GM21381 (cell line): Measurements from ENCODE around the gene EYS.

Experiments used
- ATAC-seq: cut with Tn5 transposase; IDR thresholded peaks from one replicate; pipeline ENCODE4 v1.9.1; 2021; ENCODE audit warnings: mild to moderate bottlenecking, moderate library complexity; ENCODE audit not compliant: unreplicated experiment

EYS gene

DNA sequence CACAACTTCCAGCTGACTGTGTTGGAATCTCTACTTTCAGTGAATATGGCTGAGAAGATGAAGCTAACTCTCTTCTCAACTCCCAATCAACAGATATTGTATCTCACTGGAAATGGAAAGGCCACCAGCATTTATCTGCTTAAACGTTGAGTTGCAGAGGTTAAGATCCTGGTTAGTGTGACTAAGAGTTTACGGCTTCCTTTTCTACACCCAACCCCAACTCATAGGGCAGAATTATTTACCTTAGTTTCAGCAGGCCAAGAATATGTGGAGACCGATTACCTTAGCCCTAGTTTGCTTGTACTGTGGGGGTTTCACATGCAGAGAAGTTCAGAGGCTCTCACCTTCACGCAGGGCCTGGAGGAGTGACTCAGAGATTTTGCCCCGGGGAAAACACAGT, 1026.6 kb downstream of the EYS start:
- no peak for ATAC-seq

DNA sequence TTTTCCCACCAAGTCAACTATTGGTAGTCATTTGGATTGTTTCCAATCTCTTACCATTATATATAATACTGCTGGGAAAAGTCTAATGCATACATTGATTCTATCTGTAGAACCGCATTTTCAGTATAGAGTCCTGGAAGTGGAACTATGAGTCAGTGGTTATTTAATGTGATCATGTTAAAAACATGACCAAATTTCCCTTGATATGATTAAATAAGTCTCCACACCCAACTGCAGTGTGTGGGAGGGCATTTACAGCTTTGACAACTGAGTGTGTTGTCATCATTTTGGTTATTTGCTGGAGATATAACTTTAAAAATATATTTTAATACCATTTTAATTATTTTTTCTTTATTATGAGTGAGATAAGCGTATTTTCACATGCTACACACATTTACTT, 1027.6 kb downstream of the EYS start:
- ATAC-seq: no peak

DNA sequence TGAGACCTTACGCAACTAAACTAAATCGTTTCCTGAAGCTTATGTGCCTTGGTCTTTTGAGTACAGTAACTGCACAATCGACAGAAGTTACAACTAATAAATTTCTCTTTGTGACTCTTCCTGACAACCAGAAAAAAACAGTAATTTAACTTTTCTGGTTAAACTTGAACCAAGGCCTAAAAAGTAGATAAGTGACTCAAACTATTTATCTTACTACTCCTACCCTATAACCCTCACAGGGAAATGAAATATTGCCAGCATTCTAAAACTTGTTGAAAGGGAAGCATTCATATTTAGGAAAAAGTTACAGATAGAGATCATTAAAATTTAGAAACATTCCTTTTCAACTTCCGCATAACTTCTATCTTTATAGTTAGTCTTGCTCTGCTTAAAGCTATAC, 1034.4 kb downstream of the EYS start:
- no peak for ATAC-seq

DNA sequence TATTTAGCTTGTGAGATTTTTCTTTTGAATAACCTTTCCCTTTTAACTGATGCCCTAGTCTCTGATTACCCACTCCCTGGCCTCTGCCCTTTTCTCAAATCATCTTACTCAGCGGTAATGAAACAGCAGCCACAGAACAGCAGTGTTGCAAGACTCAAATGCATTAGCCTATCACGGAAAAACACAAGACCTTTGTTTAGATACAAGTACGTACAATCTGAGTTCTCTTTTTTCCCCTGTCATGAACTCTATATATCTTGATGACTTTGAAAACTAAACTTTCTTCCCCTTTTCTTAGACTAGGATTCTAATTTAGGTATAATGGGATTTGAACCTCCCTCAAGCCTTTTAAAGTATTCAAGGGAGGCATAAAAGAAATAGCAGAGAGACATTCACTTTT, 1034.9 kb downstream of the EYS start:
- no peak for ATAC-seq

DNA sequence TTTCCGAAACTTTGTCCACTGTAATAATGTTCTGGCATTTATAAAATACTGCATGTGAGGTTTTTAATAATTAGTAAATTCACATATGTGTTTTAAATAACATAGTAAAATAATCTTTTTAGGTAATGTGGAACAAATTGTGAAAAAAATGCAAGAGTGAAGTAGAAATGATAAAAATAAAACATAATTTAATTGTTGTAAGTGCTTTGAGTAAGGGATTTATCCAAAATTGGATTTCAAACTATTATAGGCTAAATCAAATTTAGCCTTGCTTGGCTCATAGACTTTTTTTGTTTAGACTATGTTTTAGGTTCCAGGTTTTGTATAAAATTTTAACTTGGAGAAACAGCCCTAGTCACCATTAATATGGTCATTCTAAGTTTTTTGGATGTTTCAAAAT, 1041.9 kb downstream of the EYS start:
- no peak for ATAC-seq

DNA sequence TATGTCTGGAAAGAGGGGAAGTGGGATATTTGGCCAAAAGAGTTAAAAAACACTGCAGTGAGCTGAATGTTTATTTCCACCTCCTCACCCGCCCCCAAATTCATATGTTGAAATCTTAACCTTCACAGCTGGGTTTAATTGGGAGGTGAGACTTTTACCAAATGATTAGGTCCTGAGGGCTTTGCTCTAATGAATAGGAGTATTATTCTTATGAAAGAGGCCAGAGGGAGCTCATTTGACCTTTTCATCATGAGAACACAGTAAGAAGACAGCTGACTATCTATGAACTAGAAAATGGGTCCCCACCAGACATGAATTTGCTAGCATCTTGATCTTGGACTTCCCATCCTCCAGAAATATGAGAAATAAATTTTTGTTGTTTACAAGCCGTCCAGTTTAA, 1042.5 kb downstream of the EYS start:
- no peak for ATAC-seq

DNA sequence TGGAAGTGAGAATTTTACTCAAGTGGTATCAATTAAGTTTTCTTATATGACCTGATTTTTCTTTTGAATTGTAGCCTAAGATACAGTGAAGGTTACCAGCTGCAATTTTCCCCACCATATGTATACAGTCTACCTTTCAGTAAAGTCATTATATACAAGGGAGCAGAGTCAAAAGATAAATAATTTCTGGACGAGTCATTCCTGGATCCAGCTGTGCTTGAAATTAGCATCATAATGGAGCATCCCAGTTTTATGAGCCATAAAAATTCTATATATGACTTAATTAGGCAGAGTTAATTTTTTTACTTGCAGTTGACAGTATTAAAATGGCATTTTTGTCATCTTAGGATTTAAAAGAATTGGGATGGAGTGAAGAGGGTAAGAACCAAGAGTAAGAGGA, 1063.0 kb downstream of the EYS start:
- no peak for ATAC-seq

DNA sequence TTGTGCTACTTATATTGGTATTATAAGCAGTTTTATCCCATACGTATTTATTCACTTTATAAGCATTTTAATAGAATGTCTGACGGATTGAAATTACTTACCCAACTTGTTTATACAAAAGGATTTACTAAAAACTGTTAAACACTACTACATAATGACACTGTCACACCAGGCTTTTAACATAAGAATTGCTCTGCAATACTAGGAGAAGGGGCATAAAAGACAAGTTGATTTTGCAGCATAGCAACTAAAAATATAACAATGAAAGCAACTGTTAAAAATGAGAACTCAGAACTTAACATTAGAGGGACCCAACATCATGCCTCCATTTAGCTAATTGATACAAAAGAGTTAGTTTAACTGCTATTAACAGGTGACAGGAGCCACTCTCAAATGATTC, 1076.1 kb downstream of the EYS start:
- ATAC-seq: no peak

DNA sequence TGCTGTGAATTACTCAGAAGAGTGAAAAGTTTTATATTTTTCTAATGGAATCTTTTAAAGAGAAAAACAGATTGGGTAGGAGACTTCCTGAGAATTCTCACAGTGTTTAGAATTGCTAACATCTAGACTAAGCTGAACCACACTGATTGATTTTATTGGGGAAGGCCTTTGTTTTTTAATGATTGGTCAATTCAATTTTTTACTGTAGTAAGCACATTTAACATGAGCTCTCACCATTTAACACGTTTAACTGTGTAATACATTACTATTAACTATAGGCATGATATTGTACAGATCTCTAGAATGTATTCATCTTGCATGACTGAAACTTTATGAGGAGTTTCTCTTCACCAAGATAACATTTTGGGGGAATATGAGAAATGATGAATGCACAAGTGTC, 1084.1 kb downstream of the EYS start:
- ATAC-seq: no peak

DNA sequence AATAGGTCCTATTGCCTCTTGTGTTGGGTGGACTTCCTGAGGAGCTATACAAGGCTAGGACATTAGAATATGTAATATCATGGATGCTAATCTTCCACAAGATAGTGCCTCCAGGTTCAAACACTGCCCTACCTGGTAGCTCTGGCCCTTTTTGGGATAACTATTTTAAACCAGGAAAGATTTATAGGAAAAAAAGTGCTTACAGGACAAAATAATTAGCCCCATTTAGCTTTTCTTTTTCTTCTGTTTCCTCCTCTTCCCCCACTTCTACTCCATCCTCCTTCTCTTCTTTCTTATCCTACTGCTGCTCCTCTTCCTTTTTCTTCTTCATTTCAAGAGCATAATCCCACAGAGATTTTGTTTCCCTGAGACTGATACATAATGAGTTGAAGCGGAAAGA, 1104.0 kb downstream of the EYS start:
- no peak for ATAC-seq

DNA sequence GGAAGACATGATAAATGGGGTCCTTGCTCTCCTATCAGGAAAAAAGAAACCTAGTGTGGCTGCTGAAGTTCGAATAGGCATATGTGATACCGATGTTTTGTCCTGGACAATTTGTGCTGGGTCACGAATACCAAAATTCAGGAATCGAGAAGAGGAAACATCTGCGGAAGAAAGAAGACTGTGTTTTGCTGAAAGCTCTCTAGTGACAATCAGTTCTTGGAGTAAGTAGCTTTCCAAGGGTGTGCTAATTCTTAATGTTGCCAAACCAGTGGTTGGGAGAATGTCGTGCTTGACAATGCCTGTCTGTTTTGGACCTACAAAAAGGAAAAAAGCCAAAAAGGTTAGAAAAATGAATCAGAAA, 1115.4 kb downstream of the EYS start:
- ATAC-seq: no peak

DNA sequence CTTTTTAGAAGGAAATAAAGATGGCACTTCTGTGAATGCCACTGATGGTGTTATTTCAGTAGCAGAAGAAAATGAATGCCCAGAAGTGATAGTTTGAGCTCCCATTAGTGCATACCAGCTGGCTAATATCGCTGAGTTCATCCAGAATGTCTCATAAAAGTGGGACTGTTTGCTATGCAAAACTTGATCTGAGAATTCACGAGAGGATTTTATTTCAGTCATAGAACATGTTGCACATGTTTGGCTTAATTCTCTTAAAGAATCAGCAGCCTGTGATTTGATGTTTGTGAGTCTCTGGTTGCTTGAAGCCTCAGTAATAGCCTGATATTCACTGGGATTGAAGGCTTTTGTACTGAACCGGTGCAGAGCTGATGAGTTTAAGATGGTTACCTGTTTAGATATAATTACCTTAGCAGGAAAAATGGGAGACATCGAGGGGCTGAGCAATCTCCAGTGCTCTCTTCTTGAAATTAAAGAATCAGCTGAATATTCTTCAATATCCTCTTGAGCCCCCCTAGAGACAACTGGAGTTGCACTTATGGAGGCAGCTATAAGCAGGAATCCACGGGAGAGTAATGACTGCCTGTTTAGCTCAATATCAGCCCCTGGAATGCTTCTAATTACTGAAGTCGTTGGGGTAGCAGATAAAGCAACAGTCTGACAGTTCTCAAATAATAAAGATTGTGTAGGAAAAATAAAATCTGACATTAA, 1115.9 kb downstream of the EYS start:
- no peak for ATAC-seq

DNA sequence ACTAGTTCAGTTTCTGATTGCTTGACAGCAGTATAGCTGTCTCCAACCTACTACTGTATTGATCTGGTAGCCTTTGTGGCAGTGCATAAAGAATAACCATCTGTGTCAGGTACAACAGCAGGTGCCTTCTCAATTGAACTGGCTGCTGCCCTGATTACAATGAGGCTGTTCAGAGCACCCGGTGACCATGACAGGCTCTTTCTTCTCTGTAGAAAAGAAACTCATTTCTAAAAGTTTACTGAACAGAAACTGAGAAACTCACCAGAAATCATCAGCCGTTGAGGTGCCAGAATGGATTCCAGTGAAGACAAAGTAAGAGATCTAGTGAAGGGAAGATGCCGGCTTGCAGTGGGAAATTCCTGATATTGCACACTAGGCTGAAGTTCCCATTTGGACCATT, 1117.1 kb downstream of the EYS start:
- no peak for ATAC-seq

DNA sequence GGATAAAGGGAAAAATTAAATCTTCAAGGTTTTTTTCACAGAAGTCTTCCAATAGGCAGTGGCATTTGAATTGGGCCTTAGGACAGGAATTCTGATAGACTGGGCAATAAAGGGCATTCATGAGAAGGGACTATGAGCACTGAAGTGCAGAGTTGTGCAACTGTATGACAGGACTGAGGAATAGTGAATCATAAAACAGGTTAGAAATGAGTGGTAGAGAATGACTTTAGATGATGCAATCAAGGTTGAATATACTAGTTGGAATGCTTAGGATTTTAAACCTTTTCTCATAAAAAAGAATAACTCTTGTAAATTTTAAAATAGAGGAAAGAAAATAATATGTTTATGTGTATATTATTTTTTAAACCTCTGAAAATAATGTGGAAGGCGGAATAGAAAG, 1126.7 kb downstream of the EYS start:
- no peak for ATAC-seq

DNA sequence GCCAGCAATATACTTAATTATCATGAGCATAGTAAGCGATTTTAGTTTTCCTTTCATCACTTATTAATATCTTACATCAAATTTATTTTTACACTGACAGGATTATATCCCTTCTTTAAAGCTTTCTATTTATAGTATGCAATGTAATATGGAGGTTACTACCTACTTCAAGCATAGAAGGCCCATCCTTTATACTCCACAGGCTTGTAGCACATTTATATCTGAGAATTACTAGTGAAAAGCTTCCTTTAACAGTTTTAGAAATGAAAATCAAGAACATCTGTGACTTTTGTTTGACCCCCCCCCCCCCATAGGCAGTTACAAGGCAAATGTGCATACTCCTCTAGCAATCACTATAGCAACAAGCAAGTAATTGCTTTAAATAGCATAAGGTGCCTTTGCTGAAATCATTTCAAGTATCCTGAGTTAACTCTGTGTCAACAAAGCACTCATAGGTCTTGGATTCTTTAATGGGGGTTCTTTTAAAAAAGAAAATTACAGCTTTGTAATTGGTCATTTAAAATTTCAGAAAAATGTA, 1153.7 kb downstream of the EYS start:
- ATAC-seq: no peak

DNA sequence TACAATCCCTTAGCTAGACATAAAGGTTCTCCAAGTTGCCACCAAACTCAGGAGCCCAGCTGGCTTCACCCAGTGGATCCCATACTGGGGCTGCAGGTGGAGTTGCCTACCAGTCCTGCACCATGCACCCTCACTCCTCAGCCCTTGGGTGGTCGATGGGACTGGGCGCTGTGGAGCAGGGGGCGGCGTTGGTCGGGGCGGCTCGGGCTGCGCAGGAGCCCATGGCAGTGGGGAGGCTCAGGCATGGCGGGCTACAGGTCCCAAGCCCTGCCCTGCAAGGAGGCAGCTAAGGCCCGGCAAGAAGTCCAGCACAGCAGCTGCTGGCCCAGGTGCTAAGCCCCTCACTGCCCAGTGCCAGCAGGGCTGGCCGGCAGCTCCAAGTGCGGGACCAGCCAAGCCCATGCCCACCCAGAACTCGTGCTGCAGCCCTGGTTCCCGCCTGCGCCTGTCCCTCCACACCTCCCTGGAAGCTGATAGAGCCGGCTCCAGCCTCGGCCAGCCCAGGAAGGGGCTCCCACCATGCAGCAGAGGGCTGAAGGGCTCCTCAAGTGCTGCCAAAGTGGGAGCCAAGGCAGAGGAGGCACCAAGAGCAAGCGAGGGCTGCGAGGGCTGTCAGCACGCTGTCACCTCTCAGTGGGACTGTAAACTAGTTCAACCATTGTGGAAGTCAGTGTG, 1159.3 kb downstream of the EYS start:
- ATAC-seq: no peak

DNA sequence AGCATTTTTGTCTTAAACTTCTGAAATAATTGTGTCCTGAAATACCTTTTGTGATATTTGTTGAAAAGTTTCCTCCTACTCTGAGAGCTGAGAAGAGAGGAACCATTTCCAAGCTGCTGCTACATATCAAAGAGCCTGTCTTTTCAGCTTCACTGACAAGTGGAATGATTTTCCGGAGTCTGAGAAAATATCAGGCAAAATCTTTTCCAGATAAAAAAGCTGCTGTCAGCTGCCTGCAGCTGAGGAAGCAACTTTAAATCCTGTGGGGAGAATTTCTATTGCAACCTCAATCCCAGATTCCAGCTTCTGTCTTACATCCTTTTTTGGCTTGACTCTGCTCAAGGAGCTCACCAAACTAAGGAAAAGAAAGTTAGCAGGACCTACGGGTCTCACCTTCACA, 1167.1 kb downstream of the EYS start:
- no peak for ATAC-seq

DNA sequence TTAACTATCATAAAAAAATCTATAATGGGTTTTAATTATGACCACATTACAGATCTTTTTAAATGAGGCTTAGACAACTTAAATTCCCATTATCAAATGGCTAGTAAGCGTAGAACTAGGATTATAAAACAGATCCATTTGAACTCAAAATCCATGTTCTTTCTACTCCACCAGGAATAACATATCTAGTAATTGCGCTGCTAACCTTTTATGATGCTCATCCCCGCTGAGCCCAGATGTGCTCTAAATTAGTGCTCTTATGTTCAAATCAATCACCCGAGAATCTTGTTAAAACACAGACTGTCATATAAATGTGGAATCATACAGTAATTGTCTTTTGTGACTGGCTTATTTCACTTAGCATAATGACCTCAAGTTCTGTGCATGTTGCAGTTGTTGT, 1168.3 kb downstream of the EYS start:
- no peak for ATAC-seq

DNA sequence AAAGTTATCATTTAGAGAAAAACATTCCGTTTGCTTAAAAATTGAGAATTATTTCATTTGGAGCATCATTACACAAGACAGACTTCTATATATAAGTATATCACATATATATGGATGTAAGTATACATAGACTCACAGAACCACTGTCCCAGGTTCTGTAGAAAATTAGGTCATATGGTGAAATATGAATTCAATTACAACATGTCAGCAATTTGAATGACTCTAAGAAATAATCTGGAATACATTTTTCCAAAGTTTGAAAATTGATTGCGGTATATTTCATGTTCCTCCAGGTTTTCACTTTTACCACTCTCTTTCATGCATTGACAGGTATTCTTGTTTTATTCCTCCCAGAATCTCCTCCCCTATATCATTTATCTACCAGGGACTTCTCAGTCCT, 1179.1 kb downstream of the EYS start:
- no peak for ATAC-seq

DNA sequence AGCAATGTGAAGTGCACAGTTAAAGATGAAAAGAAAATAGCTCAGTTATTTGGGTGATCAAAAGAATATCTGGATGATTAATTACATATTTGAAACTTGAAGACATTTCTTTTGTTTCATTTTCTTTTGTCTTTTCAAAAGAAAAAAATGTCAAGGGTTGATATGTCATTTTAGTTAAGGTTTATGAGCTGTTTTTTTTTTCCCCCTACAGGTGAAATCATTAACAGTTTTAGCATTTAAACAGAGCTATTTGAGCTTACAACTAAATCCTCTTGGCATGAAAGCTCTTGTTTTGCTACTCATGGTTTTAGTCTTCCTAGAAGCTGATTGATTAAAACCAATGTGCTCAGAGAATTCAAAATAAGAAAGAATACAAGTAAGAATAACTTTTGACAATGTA, 1184.2 kb downstream of the EYS start:
- ATAC-seq: no peak

DNA sequence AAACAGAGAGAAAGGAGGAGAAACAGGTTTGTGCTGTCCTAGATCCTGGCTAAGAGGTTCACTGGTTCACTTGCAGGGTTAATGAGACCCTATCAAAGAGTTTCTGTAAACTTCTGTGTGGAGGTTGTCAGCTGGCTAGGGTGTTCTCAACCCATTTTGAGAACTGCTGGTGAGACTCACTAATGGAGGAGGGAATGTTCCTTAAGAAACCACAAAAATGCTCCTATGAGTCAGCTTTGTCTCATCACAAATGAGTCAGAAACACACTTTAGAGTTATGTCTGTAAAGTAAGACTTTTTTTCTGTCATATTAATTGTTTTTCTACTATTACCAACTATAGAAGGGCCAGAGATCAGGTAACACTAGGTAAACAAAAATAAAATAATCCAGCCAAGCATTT, 1187.0 kb downstream of the EYS start:
- no peak for ATAC-seq

DNA sequence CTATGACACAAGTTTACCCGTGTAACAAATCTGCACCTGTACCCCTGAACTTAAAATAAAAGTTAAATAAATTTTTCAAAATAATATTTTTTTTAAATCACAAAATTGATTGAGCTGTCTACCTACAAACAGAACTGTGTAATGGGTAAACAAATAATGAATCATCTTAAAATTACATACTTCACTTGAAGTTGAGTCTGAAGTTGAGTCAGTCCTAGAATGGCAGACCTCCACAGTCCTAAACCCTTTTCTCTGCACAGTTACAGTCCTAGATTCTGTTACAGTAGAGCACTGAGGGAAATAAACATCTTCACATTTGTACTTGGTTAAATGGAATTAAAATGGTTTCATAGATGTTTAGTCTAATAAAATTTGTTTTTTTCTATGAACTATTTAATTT, 1190.6 kb downstream of the EYS start:
- ATAC-seq: no peak

DNA sequence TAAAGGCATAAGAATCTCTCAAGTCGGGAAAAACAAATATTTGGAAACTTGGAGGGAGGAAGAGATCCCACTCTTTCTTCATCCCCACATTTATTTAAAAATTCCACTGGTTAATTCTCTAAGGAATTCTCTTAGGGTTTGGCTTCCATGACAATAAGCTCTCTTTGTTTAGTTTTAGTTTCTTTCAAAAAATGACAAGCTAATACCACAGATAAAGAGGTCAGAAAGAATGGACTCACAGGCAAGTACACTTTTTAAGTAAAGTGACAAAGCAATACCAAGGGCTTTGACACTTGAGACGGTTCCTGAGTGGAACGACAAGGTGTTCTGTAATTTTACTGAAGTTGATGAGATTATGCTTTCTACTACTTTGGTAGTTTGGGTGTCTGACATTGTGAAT, 1199.4 kb downstream of the EYS start:
- ATAC-seq: no peak
